ENCODE data around the gene SOWAHD. TPM values are rescaled to one million over a fixed set of nuclear protein-coding genes. Genes with fewer than 3 reads are reported as not detected.
"Not testable (repeated sequence)": the region's sequence is repeated elsewhere in the genome, so short reads cannot be mapped to it uniquely, and the experiment has no call there.

Gene SOWAHD
- total RNA-seq, 1 donor from 2014 or later, result not detected

GRCh38 chrX:119736206-119736764, 22.1 kb upstream of the SOWAHD start:
- intact Hi-C loops (cut with DNase I), result no loop called here

GRCh38 chrX:119738742-119739141, 19.6 kb upstream of the SOWAHD start:
- no peak overlapping the region for H3K27ac ChIP-seq
- H3K4me3 ChIP-seq, result no peak overlapping the region
- no peak for TF ChIP-seq CTCF (IDR thresholded peaks at IDR 0.05)
- no peak for DNase-seq (ENCODE audit: low spot score in 2 of 2)
- intact Hi-C loops (cut with DNase I), result no loop called here
- H3K4me1 ChIP-seq, result no peaks in the 10 kb centered on the region
- no peaks in the 10 kb centered on the region for H3K27me3 ChIP-seq
- H3K36me3 ChIP-seq, result no peaks in the 10 kb centered on the region
- H3K9me3 ChIP-seq, result no peaks in the 10 kb centered on the region

More at GRCh38 chrX:119736206-119736764, 22.1 kb upstream of the SOWAHD start:
- H3K4me3 ChIP-seq, result no peak overlapping the region
- no peak for DNase-seq (ENCODE audit: low spot score in 2 of 2)
- no peaks in the 10 kb centered on the region for H3K27me3 ChIP-seq
- no peaks in the 10 kb centered on the region for H3K4me1 ChIP-seq
- TF ChIP-seq CTCF (IDR thresholded peaks at IDR 0.05), result no peak
- H3K9me3 ChIP-seq, result no peaks in the 10 kb centered on the region
- no peaks in the 10 kb centered on the region for H3K36me3 ChIP-seq
- no peak overlapping the region for H3K27ac ChIP-seq

GRCh38 chrX:119745283-119745848, 13.0 kb upstream of the SOWAHD start:
- Histone ChIP-seq H3K27me3 (no peaks in the 10 kb centered on the region), H3K9me3 (no peaks in the 10 kb centered on the region), H3K36me3 (no peaks in the 10 kb centered on the region), H3K4me3 (no peak overlapping the region), H3K27ac (no peak overlapping the region), H3K4me1 (no peaks in the 10 kb centered on the region)
- intact Hi-C loops (cut with DNase I), result no loop called here
- no peak for DNase-seq (ENCODE audit: low spot score in 2 of 2)
- no peak for TF ChIP-seq CTCF (IDR thresholded peaks at IDR 0.05)

- H3K9me3 ChIP-seq; H3K27me3 ChIP-seq; intact Hi-C loops (cut with DNase I); H3K36me3 ChIP-seq; H3K27ac ChIP-seq; H3K4me3 ChIP-seq; DNase-seq (ENCODE audit: low spot score in 2 of 2); H3K4me1 ChIP-seq: not testable (repeated sequence)
Measured at GRCh38 chrX:119750131-119750530, 8.3 kb upstream of the SOWAHD start.

- H3K27me3 ChIP-seq; H3K4me1 ChIP-seq; H3K36me3 ChIP-seq; DNase-seq (ENCODE audit: low spot score in 2 of 2); H3K27ac ChIP-seq; H3K4me3 ChIP-seq; H3K9me3 ChIP-seq; intact Hi-C loops (cut with DNase I): not testable (repeated sequence)
Measured at GRCh38 chrX:119750751-119751150, 7.6 kb upstream of the SOWAHD start.

- DNase-seq (ENCODE audit: low spot score in 2 of 2), result no peak
Measured at GRCh38 chrX:119753001-119753400, 5.4 kb upstream of the SOWAHD start.

More at GRCh38 chrX:119753001-119753400, 5.4 kb upstream of the SOWAHD start:
- Histone ChIP-seq H3K36me3 (no peaks in the 10 kb centered on the region), H3K27me3 (no peaks in the 10 kb centered on the region), H3K27ac (no peak overlapping the region), H3K4me3 (no peak overlapping the region), H3K4me1 (no peaks in the 10 kb centered on the region), H3K9me3 (no peaks in the 10 kb centered on the region)
- TF ChIP-seq CTCF (IDR thresholded peaks at IDR 0.05), result no peak
- intact Hi-C loops (cut with DNase I), result no loop called here

Data from ascending aorta (tissue), 2 donors.